PC-3 (cell line): ENCODE measurements around the gene TINCR. TPM values are rescaled to one million over a fixed set of nuclear protein-coding genes. Genes with fewer than 3 reads are reported as not detected.

Source experiments
- ATAC-seq: fragments of 200-7000 bp; cut with Tn5 transposase; 2 replicates; pipeline ENCODE4 v1.9.1; 2020; ENCODE audit warnings: mild to moderate bottlenecking, moderate library complexity
- BruUV-seq: library from RNA; stranded (reverse); fragments of 400-500 nt; replicated peaks from 2 replicates; lab custom pipeline; 2021; lab: Mats Ljungman, UMichigan
- CTCF ChIA-PET: fragments of 300-600 bp; sonication (Branson Sonifier 250); formaldehyde crosslinking; loops from one replicate; lab custom pipeline; 2022; ENCODE audit warnings: antibody characterized with exemption; lab: Charles Lee
- POLR2A ChIA-PET: fragments of 300-600 bp; sonication (Branson Sonifier 250); formaldehyde crosslinking; loops from one replicate; lab custom pipeline; 2022; ENCODE audit warnings: antibody characterized with exemption; ENCODE audit not compliant: unreplicated experiment; lab: Charles Lee
- DNase-seq: peaks from one replicate; pipeline ENCODE4 v3.0.0-alpha.2; 2015
- H2AFZ ChIP-seq: fragments of 300-600 bp; sonication (generic); 2 replicates; pipeline ENCODE4 v1.6.0; 2016; ENCODE audit warnings: antibody characterized with exemption, low read length
- H3F3A ChIP-seq: fragments of 300-600 bp; sonication (generic); one replicate; pipeline ENCODE4 v1.6.0; 2017; ENCODE audit warnings: antibody characterized with exemption, low read length, control low read depth, mild to moderate bottlenecking; ENCODE audit not compliant: unreplicated experiment
- H3K27ac ChIP-seq: fragments of 300-600 bp; sonication (generic); 2 replicates; pipeline ENCODE4 v1.5.1; 2016; ENCODE audit warnings: mild to moderate bottlenecking, low read length
- H3K27me3 ChIP-seq: fragments of 300-600 bp; sonication (generic); 2 replicates; pipeline ENCODE4 v1.6.1; 2016; ENCODE audit warnings: low read length, mixed read lengths
- H3K36me3 ChIP-seq: fragments of 300-600 bp; sonication (generic); 2 replicates; pipeline ENCODE4 v1.6.1; 2016; ENCODE audit warnings: low read depth, mixed run types, low read length, mixed read lengths
- H3K4me1 ChIP-seq: fragments of 300-600 bp; sonication (generic); 2 replicates; pipeline ENCODE4 v1.5.1; 2016; ENCODE audit warnings: low read length; ENCODE audit not compliant: insufficient read depth
- H3K4me2 ChIP-seq: fragments of 300-600 bp; sonication (generic); 2 replicates; pipeline ENCODE4 v1.6.0; 2016; ENCODE audit warnings: low read length
- H3K4me3 ChIP-seq: fragments of 300-600 bp; sonication (generic); 2 replicates; pipeline ENCODE4 v1.5.1; 2016; ENCODE audit warnings: mild to moderate bottlenecking, low read length, mixed read lengths
- H3K79me2 ChIP-seq: fragments of 300-600 bp; sonication (generic); 2 replicates; pipeline ENCODE4 v1.6.1; 2017; ENCODE audit warnings: low read length, mixed read lengths
- H3K9ac ChIP-seq: fragments of 300-600 bp; sonication (generic); 2 replicates; pipeline ENCODE4 v1.6.0; 2016; ENCODE audit warnings: mild to moderate bottlenecking, low read length
- H3K9me2 ChIP-seq: fragments of 300-600 bp; sonication (generic); replicated peaks from 2 replicates; pipeline ENCODE4 v1.6.1; 2016; ENCODE audit warnings: mixed run types, low read length, mixed read lengths
- H3K9me3 ChIP-seq: fragments of 300-600 bp; sonication (generic); 2 replicates; pipeline ENCODE4 v1.6.1; 2016; ENCODE audit warnings: low read length, mixed read lengths
- H4K20me1 ChIP-seq: fragments of 300-600 bp; sonication (generic); 2 replicates; pipeline ENCODE4 v1.6.1; 2016; ENCODE audit warnings: low read length, mixed read lengths
- CTCF ChIP-seq: fragments of 300-600 bp; sonication (generic); conservative IDR thresholded peaks from 2 replicates; pipeline ENCODE4 v1.5.1; 2017; ENCODE audit warnings: antibody characterized with exemption, low read depth, mild to moderate bottlenecking, low read length
- EZH2 ChIP-seq: fragments of 300-600 bp; sonication (generic); IDR thresholded peaks from one replicate; pipeline ENCODE4 v1.6.1; 2017; ENCODE audit warnings: antibody characterized with exemption, mild to moderate bottlenecking, low read length; ENCODE audit not compliant: unreplicated experiment
- EZH2phosphoT487 ChIP-seq: fragments of 300-600 bp; sonication (generic); IDR thresholded peaks from 2 replicates; pipeline ENCODE4 v1.6.1; 2018; ENCODE audit warnings: mild to moderate bottlenecking, antibody characterized with exemption, low read length, borderline replicate concordance
- intact Hi-C: fragments of 100-400 bp; cut with micrococcal nuclease; formaldehyde crosslinking; loops from 2 replicates; pipeline ENCODE4 v1.9.0; 2023
- total RNA-seq: library from RNA; depleted of rRNA; stranded (reverse); fragments of >200 nt; gene quantifications from 2 replicates; pipeline ENCODE4 v1.2.3, GENCODE V29; 2014; rRNA removed

Gene TINCR
- total RNA-seq, 1 experiment from 2014 or later: 0.58 TPM

GRCh38 chr19:5512715-5513114 is 55.0 kb downstream of the TINCR start:
- ChIA-PET CTCF (no interaction called here), POLR2A (no interaction called here)
- Histone ChIP-seq H3K4me2 (no peak overlapping the region), H4K20me1 (no peaks in the 10 kb centered on the region), H3K79me2 (no peaks in the 10 kb centered on the region), H3K27me3 (0 out of 2 replicates have a peak, but pooled peaks cover 2% of the 10 kb centered on the region), H3K9me2 (no peaks in the 10 kb centered on the region), H3F3A (no peaks in the 10 kb centered on the region), H3K36me3 (no peaks in the 10 kb centered on the region), H3K9ac (no peak overlapping the region), H3K9me3 (peaks cover 9% of the 10 kb centered on the region), H3K4me3 (no peak overlapping the region), H3K27ac (no peak overlapping the region), H3K4me1 (no peaks in the 10 kb centered on the region), H2AFZ (no peak overlapping the region)
- no TSS peak for BruUV-seq
- DNase-seq: no peak
- no peak for ATAC-seq
- intact Hi-C loops: no loop called here
- TF ChIP-seq EZH2phosphoT487: no peak
- no peak for TF ChIP-seq EZH2
- TF ChIP-seq CTCF: no peak

Other genes starting within 250 kb of the TINCR start
- gene PTPRS, start 227.1 kb downstream of the TINCR start, total RNA-seq: 106 and 134 TPM in 2 replicates
- not detected in 2 replicates for gene ZNRF4, start 112.5 kb downstream of the TINCR start, total RNA-seq
- 77.5 and 101 TPM in 2 replicates for gene SAFB2, start 54.8 kb upstream of the TINCR start, total RNA-seq
- 94.9 and 164 TPM in 2 replicates for gene SAFB, start 55.1 kb upstream of the TINCR start, total RNA-seq
- gene MICOS13, start 112.6 kb upstream of the TINCR start, total RNA-seq: 331 and 456 TPM in 2 replicates
- gene HSD11B1L, start 113.1 kb upstream of the TINCR start, total RNA-seq: 8.6 and 10.9 TPM in 2 replicates
- 2,190 and 2,470 TPM in 2 replicates for gene RPL36, start 122.3 kb upstream of the TINCR start, total RNA-seq
- 217 and 306 TPM in 2 replicates for gene LONP1, start 152.2 kb upstream of the TINCR start, total RNA-seq
- not detected in 2 replicates for gene CATSPERD, start 152.7 kb upstream of the TINCR start, total RNA-seq
- gene PRR22, start 216.8 kb upstream of the TINCR start, total RNA-seq: 3.5 and 5.6 TPM in 2 replicates
- 118 and 148 TPM in 2 replicates for gene DUS3L, start 223.2 kb upstream of the TINCR start, total RNA-seq
- 3.9 and 8.8 TPM in 2 replicates for gene NRTN, start 237.1 kb upstream of the TINCR start, total RNA-seq